Stimulated activated CD8-positive, alpha-beta memory T cell treated with anti-CD3 and anti-CD28 coated beads, Interleukin-12 subunit alpha, Interleukin-12 subunit beta, amount 100 ng/mL, for 24 hours (primary cell): ENCODE results near the gene FURIN.
"Not testable (repeated sequence)": the region's sequence is repeated elsewhere in the genome, so short reads cannot be mapped to it uniquely, and the experiment has no call there.

Experiments used
- DNase-seq: peaks from one replicate; pipeline ENCODE4 v3.0.0-alpha.2; 2020; ENCODE audit errors: extremely low read depth

FURIN gene

GRCh38 chr15:90870354-90871138 is 2.2 kb downstream of the FURIN start:
- DNase-seq, result no peak

GRCh38 chr15:90871139-90871715 is 2.8 kb downstream of the FURIN start:
- DNase-seq, result no peak

- DNase-seq, result no peak
Measured at GRCh38 chr15:90871716-90872485, 3.5 kb downstream of the FURIN start.

GRCh38 chr15:90872486-90873184 is 4.2 kb downstream of the FURIN start:
- no peak for DNase-seq

- DNase-seq, result no peak
Measured at GRCh38 chr15:90873488-90873997, 5.2 kb downstream of the FURIN start.

GRCh38 chr15:90873998-90874605 is 5.7 kb downstream of the FURIN start:
- no peak for DNase-seq

- not testable (repeated sequence) for DNase-seq
Measured at GRCh38 chr15:90874986-90875385, 6.6 kb downstream of the FURIN start.

GRCh38 chr15:90875549-90875981 is 7.2 kb downstream of the FURIN start:
- DNase-seq, result no peak

GRCh38 chr15:90876046-90876445 is 7.7 kb downstream of the FURIN start:
- no peak for DNase-seq

GRCh38 chr15:90876512-90877170 is 8.3 kb downstream of the FURIN start:
- DNase-seq, result no peak

GRCh38 chr15:90877315-90877714 is 8.9 kb downstream of the FURIN start:
- DNase-seq, result no peak

- no peak for DNase-seq
Measured at GRCh38 chr15:90877996-90878395, 9.6 kb downstream of the FURIN start.

GRCh38 chr15:90878660-90879059 is 10.3 kb downstream of the FURIN start:
- no peak for DNase-seq

- no peak for DNase-seq
Measured at GRCh38 chr15:90879730-90880366, 11.5 kb downstream of the FURIN start.

GRCh38 chr15:90880381-90881145 is 12.2 kb downstream of the FURIN start:
- DNase-seq, result no peak

GRCh38 chr15:90881181-90881977 is 13.0 kb downstream of the FURIN start:
- DNase-seq, result no peak

GRCh38 chr15:90881978-90882721 is 13.8 kb downstream of the FURIN start:
- no peak for DNase-seq
